ENCODE data around the gene ATXN7L1. TPM values are rescaled to one million over a fixed set of nuclear protein-coding genes. Genes with fewer than 3 reads are reported as not detected.

Gene ATXN7L1
- total and polyA plus RNA-seq, 8 donors = 2.3 to 9.3 (median 5.0) TPM

DNA sequence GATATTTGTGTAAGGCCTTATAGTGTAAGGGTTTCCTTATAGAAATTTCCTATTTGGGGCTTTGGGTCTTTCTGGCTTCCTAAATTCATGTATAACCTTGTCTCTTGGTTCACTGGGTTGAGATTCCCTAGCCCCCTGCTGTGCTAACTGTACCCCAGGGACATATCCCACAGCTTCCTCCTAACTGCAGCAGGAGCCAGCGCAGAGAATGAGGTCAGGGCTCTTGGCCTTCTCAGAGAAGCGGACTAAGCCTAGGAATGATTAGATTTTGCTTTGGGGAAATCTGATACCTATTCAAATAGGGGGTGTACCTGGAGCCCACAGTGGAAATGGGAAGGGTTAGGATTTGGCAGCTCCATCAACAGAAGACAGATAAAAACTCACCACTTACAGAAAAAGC lies 157.0 kb downstream of the ATXN7L1 start:
- no peak for TF ChIP-seq CTCF (IDR thresholded peaks at IDR 0.05)
- peak in 1 of 4 donors; percentile 35 for ATAC-seq
- H3K27me3 ChIP-seq = no peaks in the 10 kb centered on the region
- WGBS, 2 donors = 82 to 89% methylated on average over 2 of the region's 2 CpGs
- H3K27ac ChIP-seq = peak overlapping the region in 1 of 4 donors; percentile 64
- no peak overlapping the region for H3K4me3 ChIP-seq
- intact Hi-C loops (cut with DNase I) = no loop called here
- no peaks in the 10 kb centered on the region for H3K36me3 ChIP-seq
- no peak for DNase-seq
- no peak for FAIRE-seq
- no peaks in the 10 kb centered on the region for H3K9me3 ChIP-seq
- peaks cover 0 to 6% (median 0%) of the 10 kb centered on the region in 3 donors for H3K4me1 ChIP-seq

- FAIRE-seq (no peak), DNase-seq (peak in 5 of 6 donors; percentile 51 to 66 (median 53)), ATAC-seq (peak; percentile 71 to 90 (median 86))
- Histone ChIP-seq H3K4me1 (peaks cover 0 to 6% (median 0%) of the 10 kb centered on the region in 3 donors), H3K27me3 (no peaks in the 10 kb centered on the region), H3K36me3 (no peaks in the 10 kb centered on the region), H3K9me3 (no peaks in the 10 kb centered on the region), H3K27ac (peak overlapping the region in 2 of 4 donors; percentile 38 to 64), H3K4me3 (no peak overlapping the region)
- intact Hi-C loops (cut with DNase I) = no loop called here
- 26 to 45% methylated on average over 4 of the region's 4 CpGs for WGBS, 2 donors
- no peak for TF ChIP-seq CTCF (IDR thresholded peaks at IDR 0.05)
Measured at GRCh38 chr7:105718511-105718925, 157.9 kb downstream of the ATXN7L1 start.

GRCh38 chr7:105715528-105715927 lies 160.9 kb downstream of the ATXN7L1 start:
- H3K36me3 ChIP-seq = no peaks in the 10 kb centered on the region
- H3K27me3 ChIP-seq = no peaks in the 10 kb centered on the region
- H3K4me3 ChIP-seq = no peak overlapping the region
- no peak for TF ChIP-seq CTCF (IDR thresholded peaks at IDR 0.05)
- no peak for FAIRE-seq
- no peak for DNase-seq
- H3K9me3 ChIP-seq = peaks cover 0 to 10% (median 0%) of the 10 kb centered on the region in 4 donors
- ATAC-seq = no peak
- H3K27ac ChIP-seq = no peak overlapping the region
- intact Hi-C loops (cut with DNase I) = no loop called here
- H3K4me1 ChIP-seq = peaks cover 0 to 6% (median 0%) of the 10 kb centered on the region in 3 donors

- 77 to 88% methylated on average over 6 of the region's 6 CpGs for WGBS, 2 donors
- H3K4me3 ChIP-seq = no peak overlapping the region
Measured at GRCh38 chr7:105713488-105714465, 162.6 kb downstream of the ATXN7L1 start.

More at GRCh38 chr7:105713488-105714465, 162.6 kb downstream of the ATXN7L1 start:
- intact Hi-C loops (cut with DNase I) = no loop called here
- peaks cover 0 to 2% (median 0%) of the 10 kb centered on the region in 3 donors for H3K4me1 ChIP-seq
- H3K36me3 ChIP-seq = no peaks in the 10 kb centered on the region
- TF ChIP-seq CTCF (IDR thresholded peaks at IDR 0.05) = no peak
- no peak for DNase-seq
- peaks cover 0 to 10% (median 0%) of the 10 kb centered on the region in 4 donors for H3K9me3 ChIP-seq
- no peak overlapping the region for H3K27ac ChIP-seq
- H3K27me3 ChIP-seq = no peaks in the 10 kb centered on the region
- no peak for FAIRE-seq
- no peak for ATAC-seq
